Right lobe of liver (tissue), 6 donors: Measurements from ENCODE around the gene CTTN. TPM values are rescaled to one million over a fixed set of nuclear protein-coding genes. Genes with fewer than 3 reads are reported as not detected.

Experiments used
- ATAC-seq, 4 donors: fragments of 200-7000 bp; cut with Tn5 transposase; one replicate each; pipeline ENCODE4 v1.9.1; 2020; ENCODE audit warnings: mild to moderate bottlenecking in 4 of 4, moderate library complexity in 4 of 4
- DNase-seq, 3 donors: peaks; one replicate each; pipeline ENCODE4 v3.0.0-alpha.2; 2020
- H3K27ac ChIP-seq, 3 donors: fragments of 200-600 bp; one replicate each; pipeline ENCODE4 v1.8.0; 2022
- H3K27me3 ChIP-seq, 2 donors: fragments of 200-600 bp; one replicate each; pipeline ENCODE4 v1.8.0; 2022
- H3K36me3 ChIP-seq, 4 donors: fragments of 200-600 bp; sonication (generic) in 1 of 4; one replicate each; pipeline versions ENCODE4 v1.5.1 to v1.8.0; 2017 to 2022; ENCODE audit warnings: control low read depth in 1 of 4
- H3K4me1 ChIP-seq, 4 donors: fragments of 200-600 bp; sonication (generic) in 1 of 4; one replicate each; pipeline versions ENCODE4 v1.5.1 to v1.8.0; 2017 to 2022; ENCODE audit warnings: control low read depth in 1 of 4
- H3K4me3 ChIP-seq, 3 donors: fragments of 200-600 bp; one replicate each; pipeline ENCODE4 v1.8.0; 2022
- H3K9me3 ChIP-seq, 4 donors: fragments of 200-600 bp; sonication (generic) in 1 of 4; one replicate each; pipeline versions ENCODE4 v1.5.1 to v1.8.0; 2017 to 2022; ENCODE audit warnings: control low read depth in 1 of 4
- POLR2A ChIP-seq: fragments of 450-650 bp; IDR thresholded peaks from one replicate; pipeline ENCODE4 v1.6.1; 2017; ENCODE audit warnings: antibody characterized with exemption, mild to moderate bottlenecking
- WGBS: methylation state at CpG from one replicate; pipeline ENCODE4 v1.1.6; 2018; ENCODE audit warnings: low coverage, low lambda C conversion rate; ENCODE audit not compliant: insufficient coverage; ENCODE audit errors: missing lambda C conversion rate; 5-methylcytosine and 5-hydroxymethylcytosine counted together
- intact Hi-C, 2 donors: fragments of 100-400 bp; cut with DNase I; formaldehyde crosslinking; loops; one replicate each; pipeline versions ENCODE4 v1.11.2 to v1.14.1; 2022
- total RNA-seq, 6 experiments: library from RNA; depleted of rRNA in 2 of 6; stranded (reverse); fragments of >200 nt in 2 of 6; fragmentation: NEBNext Ultra II Directional in 3 of 6; extraction: Animal tissue kit (Norgen Biotek cat#: 25700) in 3 of 6; gene quantifications; one replicate each; pipeline versions ENCODE4 v1.1.0 to v1.2.4, GENCODE V29; 2016 to 2023
- TF ChIP-seq, protein P1 (sequence below), 4 donors: fragments of 200-600 bp in 3 of 4; fragments of 450-650 bp in 1 of 4; IDR thresholded peaks; one replicate each; pipeline versions ENCODE4 v1.5.1 to v1.8.0; 2016 to 2022; ENCODE audit warnings: antibody characterized with exemption in 4 of 4, mild to moderate bottlenecking in 2 of 4
- donor health status: DM: no; HTN: yes; CAD: no.
- donor health status: DM: no; HTN: no; CAD: no.
- donor health status: DM: no; HTN: no; CAD: no.
- donor health status: DM: no; HTN: yes; CAD: no.
- donor health status: DM: no; HTN: yes; CAD: no.

CTTN gene
- total RNA-seq, 6 experiments from 2014 or later, result 63.6 to 90.8 (median 78.5) TPM

GRCh38 chr11:70428701-70429427, 30.5 kb downstream of the CTTN start:
- no peaks in the 10 kb centered on the region for H3K4me1 ChIP-seq
- 98% methylated on average over 8 of the region's 18 CpGs for WGBS
- H3K4me3 ChIP-seq, result no peak overlapping the region
- H3K36me3 ChIP-seq, result peaks cover 0 to 59% (median 9%) of the 10 kb centered on the region in 4 donors
- H3K27me3 ChIP-seq, result no peaks in the 10 kb centered on the region
- ATAC-seq (no peak), DNase-seq (peak in 1 of 3 donors; percentile 37)
- H3K27ac ChIP-seq, result no peak overlapping the region
- intact Hi-C loops, result no loop called here
- H3K9me3 ChIP-seq, result no peaks in the 10 kb centered on the region
- TF ChIP-seq, protein P1, sequence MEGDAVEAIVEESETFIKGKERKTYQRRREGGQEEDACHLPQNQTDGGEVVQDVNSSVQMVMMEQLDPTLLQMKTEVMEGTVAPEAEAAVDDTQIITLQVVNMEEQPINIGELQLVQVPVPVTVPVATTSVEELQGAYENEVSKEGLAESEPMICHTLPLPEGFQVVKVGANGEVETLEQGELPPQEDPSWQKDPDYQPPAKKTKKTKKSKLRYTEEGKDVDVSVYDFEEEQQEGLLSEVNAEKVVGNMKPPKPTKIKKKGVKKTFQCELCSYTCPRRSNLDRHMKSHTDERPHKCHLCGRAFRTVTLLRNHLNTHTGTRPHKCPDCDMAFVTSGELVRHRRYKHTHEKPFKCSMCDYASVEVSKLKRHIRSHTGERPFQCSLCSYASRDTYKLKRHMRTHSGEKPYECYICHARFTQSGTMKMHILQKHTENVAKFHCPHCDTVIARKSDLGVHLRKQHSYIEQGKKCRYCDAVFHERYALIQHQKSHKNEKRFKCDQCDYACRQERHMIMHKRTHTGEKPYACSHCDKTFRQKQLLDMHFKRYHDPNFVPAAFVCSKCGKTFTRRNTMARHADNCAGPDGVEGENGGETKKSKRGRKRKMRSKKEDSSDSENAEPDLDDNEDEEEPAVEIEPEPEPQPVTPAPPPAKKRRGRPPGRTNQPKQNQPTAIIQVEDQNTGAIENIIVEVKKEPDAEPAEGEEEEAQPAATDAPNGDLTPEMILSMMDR (IDR thresholded peaks at IDR 0.05), result no peak
- no peak for TF ChIP-seq POLR2A

GRCh38 chr11:70429428-70429705, 31.0 kb downstream of the CTTN start:
- DNase-seq (peak in 1 of 3 donors; percentile 40), ATAC-seq (no peak)
- TF ChIP-seq POLR2A, result no peak
- TF ChIP-seq, protein P1 (IDR thresholded peaks at IDR 0.05), result no peak
- no peak overlapping the region for H3K27ac ChIP-seq
- H3K4me3 ChIP-seq, result no peak overlapping the region
- intact Hi-C loops, result no loop called here
- no peaks in the 10 kb centered on the region for H3K4me1 ChIP-seq
- H3K27me3 ChIP-seq, result no peaks in the 10 kb centered on the region
- no peaks in the 10 kb centered on the region for H3K9me3 ChIP-seq
- peaks cover 0 to 62% (median 9%) of the 10 kb centered on the region in 4 donors for H3K36me3 ChIP-seq
- WGBS, result 60% methylated on average over 1 of the region's 8 CpGs

DNA sequence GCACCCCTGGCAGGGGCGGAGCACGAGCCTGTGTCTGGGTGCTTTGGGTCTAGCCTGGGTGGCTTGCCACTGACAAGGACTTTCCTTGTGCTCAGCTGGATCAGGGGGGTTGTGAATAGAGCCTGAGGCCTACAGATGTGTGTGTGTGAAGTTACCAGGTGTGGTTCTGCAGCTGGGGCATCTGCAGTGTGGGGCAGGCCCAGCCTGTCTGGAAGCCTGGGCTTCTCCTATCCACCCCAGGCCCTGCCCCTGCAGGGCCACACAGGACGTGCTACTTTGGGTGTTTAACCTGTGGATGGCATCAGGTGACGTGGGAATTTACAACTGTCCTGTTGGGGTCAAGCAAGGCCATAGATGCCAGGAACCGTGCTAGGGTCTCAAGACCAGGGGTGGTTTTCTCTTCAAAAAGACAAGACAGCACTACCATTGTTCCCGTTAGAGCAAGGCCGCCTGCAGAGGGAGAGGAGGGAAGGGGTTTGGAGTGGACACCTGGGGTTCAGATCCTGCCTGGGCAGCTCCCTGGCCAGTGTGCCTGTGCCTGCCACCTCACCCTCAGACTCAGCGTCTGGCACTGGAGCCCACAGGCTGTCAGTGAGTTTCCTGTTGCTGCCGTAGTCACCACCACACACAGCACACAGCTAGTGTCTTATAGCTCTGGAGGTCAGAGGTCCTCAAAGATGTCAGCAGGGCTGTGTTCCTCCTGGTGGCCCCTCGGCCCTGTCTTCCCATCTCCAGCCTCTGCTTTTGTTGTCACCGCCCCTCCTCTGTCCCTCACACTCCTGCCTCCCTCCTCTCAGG, 31.6 kb downstream of the CTTN start:
- no peaks in the 10 kb centered on the region for H3K9me3 ChIP-seq
- H3K36me3 ChIP-seq, result peaks cover 0 to 67% (median 9%) of the 10 kb centered on the region in 4 donors
- DNase-seq, result peak in 1 of 3 donors; percentile 18
- H3K4me3 ChIP-seq, result no peak overlapping the region
- no peak for ATAC-seq
- no peaks in the 10 kb centered on the region for H3K27me3 ChIP-seq
- TF ChIP-seq, protein P1 (IDR thresholded peaks at IDR 0.05), result no peak
- TF ChIP-seq POLR2A, result no peak
- 80% methylated on average over 1 of the region's 11 CpGs for WGBS
- no peak overlapping the region for H3K27ac ChIP-seq
- H3K4me1 ChIP-seq, result no peaks in the 10 kb centered on the region
- intact Hi-C loops, result no loop called here

- Histone ChIP-seq H3K4me3 (no peak overlapping the region), H3K4me1 (no peaks in the 10 kb centered on the region), H3K27me3 (no peaks in the 10 kb centered on the region), H3K9me3 (no peaks in the 10 kb centered on the region), H3K27ac (no peak overlapping the region), H3K36me3 (peaks cover 0 to 69% (median 9%) of the 10 kb centered on the region in 4 donors)
- ATAC-seq, result no peak
- TF ChIP-seq, protein P1 (IDR thresholded peaks at IDR 0.05), result no peak
- TF ChIP-seq POLR2A, result no peak
- intact Hi-C loops, result no loop called here
- 98% methylated on average over 9 of the region's 25 CpGs for WGBS
- DNase-seq, result no peak
Observed at GRCh38 chr11:70430671-70431574, 32.6 kb downstream of the CTTN start.
